ENCODE measurements around the gene HOMER2.
"Not testable (repeated sequence)": the region's sequence is repeated elsewhere in the genome, so short reads cannot be mapped to it uniquely, and the experiment has no call there.

The HOMER2 gene

DNA sequence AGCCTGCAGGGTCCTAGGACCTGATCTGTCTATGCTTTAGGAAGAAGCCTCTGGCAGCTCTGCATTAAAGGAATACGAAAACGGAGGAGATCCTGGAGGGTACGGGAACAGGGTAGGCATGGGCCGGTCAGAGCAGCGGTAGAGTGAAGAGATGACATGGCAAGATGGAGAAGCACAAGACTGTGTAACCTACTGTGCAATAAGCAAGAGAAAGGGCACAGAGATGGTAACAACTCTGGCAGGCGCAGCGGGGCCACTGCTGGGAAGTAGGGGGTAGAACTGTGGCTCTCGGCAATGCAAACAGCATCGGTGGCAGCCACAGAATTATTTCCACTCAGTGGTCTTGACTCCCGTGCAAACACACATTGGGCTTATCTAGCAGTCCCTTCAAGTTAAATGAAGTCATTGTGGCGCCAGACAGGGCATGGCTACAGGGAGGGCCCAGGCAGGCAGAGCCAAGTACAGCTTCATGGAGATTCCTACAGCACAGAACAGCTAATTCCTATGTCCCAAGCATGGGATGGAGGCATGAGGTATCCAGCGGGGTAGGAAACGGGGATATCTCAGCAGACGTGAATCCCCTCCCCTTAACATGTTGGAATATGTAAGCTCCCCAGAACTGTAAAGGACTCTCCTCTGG is 114.3 kb downstream of the HOMER2 start:
- no peak for DNase-seq (ENCODE audit: extremely low read depth in 1 of 2, low read depth in 1 of 2)

DNA sequence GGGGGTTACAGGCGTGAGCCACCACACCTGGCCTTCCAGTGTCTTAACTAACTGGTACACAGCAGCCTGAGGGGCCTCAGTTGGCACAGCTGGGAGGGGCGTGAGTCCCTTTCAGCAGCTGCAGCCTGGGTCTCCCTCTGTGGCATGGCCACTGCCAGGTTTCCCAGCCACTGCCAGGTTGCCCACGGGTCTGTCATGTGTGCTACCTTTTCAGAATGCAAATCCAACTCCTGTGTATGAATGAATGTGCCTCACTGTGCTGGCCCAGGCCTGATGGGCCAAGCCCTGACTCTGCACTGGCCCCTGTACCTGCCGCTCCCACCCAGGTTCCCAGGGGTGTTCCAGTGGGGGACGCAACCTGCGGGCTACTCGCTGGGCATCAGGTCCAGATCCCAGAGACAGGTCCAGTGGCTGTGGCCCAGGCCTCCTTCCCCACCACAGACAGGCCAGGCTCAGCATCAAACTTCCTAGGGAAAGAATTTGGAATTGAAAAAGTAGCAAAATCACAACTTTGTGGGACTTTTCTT is 117.1 kb downstream of the HOMER2 start:
- no peak for DNase-seq (ENCODE audit: extremely low read depth in 1 of 2, low read depth in 1 of 2)

- no peak for DNase-seq (ENCODE audit: extremely low read depth in 1 of 2, low read depth in 1 of 2)
Measured at GRCh38 chr15:82833362-82833682, 119.2 kb downstream of the HOMER2 start.

DNA sequence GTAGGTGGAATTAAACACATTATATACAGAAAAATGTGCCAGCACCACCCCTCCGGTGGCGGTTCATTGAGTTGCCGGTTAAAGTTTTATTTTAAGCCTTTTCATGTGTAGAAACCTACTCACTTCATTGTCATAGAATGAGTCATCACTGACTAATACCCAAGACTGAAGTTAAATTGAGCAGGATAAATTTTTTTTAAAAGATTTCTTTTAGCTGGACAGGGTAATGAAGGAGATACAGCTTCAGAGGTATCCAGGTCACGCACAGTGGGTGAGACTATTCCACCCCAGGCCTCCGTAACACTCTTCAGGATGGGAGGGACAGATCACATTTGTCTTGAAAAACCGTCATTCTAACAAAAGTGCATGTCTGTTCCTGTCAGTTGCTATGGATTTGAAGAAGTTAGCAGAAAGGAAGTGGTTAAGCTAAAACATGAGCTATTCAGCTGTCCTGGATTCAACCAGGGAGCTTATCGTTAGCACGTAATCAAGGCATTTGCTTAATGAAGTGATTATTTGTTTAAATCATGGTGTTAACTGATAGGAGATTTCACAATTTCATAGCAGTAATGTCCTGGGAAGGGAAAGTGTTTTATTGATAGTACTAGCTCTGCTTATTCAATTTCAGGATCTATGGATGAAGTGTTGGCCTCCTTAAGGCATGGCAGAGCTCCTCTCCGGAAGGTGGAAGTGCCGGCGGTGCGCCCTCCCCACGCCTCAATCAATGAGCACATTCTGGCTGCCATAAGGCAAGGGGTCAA is 119.7 kb downstream of the HOMER2 start:
- no peak for DNase-seq (ENCODE audit: extremely low read depth in 1 of 2, low read depth in 1 of 2)

GRCh38 chr15:82831894-82832600 is 120.5 kb downstream of the HOMER2 start:
- no peak for DNase-seq (ENCODE audit: extremely low read depth in 1 of 2, low read depth in 1 of 2)

DNA sequence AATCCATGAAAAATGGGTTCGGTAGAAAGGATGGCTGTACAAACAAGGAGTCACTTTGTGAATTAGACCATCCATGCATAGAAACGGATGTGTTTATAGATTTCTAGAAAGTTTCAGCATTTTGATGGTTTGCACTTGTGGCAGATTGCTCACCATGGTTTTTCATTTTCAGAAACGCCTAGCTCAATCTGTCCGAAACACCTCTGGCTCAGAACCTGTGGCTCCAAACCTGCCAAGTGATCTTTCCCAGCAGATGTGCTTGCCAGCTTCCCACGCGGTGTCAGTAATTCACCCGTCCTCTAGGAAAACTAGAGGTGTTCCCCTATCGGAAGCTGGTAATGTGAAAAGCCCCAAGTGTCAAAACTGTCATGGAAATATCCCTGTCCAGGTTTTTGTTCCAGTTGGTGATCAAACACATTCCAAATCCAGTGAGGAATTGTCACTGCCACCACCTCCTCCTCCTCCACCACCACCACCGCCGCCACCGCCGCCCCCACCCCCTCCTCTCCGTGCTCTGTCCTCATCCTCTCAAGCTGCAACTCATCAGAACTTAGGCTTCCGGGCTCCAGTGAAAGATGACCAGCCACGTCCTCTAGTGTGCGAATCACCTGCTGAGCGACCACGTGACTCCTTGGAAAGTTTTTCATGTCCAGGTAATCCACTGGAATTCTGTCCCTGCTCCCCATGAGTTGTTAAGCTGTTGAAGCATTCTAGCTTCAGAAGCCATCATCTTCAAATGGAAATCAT is 121.9 kb downstream of the HOMER2 start:
- no peak for DNase-seq (ENCODE audit: extremely low read depth in 1 of 2, low read depth in 1 of 2)

DNA sequence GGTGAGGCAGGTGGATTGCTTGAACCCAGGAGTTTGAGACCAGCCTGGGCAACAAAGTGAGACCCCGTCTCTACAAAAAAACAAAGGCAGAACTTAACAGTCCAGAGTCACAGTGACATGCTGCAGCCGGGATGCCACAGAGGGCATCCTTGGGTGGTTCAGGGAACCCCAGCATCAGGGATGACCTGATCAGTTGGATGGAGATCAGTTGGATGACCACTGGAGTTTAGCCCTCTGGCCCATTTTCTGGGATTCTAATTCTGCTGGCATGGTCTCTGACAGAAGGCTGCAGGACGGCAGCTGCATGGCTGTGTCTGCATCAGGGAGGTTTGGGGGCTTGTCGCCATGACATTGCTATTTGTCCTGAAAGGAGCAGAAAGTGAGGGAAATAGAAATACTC is 123.3 kb downstream of the HOMER2 start:
- no peak for DNase-seq (ENCODE audit: extremely low read depth in 1 of 2, low read depth in 1 of 2)

- no peak for DNase-seq (ENCODE audit: extremely low read depth in 1 of 2, low read depth in 1 of 2)
Measured at GRCh38 chr15:82828075-82828474, 124.4 kb downstream of the HOMER2 start.

DNA sequence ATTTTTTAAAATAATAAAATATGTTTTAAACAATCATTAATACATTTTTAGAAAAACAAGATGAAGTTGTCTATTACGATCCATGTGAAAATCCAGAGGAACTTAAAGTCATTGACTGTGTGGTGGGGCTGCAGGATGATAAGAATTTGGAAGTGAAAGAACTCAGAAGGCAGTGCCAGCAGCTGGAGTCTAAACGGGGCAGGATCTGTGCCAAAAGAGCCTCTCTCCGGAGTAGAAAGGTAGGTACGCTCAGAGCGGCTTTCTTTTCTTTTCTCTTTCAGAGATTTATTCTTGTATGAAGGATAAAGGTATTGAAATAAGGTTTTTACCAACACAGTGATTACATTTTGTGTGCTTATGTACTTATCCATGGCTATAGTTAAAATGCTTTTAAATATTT is 129.5 kb downstream of the HOMER2 start:
- DNase-seq (ENCODE audit: extremely low read depth in 1 of 2, low read depth in 1 of 2) = no peak

- DNase-seq (ENCODE audit: extremely low read depth in 1 of 2, low read depth in 1 of 2) = not testable (repeated sequence)
Measured at GRCh38 chr15:82821851-82822250, 130.7 kb downstream of the HOMER2 start.

- DNase-seq (ENCODE audit: extremely low read depth in 1 of 2, low read depth in 1 of 2) = not testable (repeated sequence)
Measured at GRCh38 chr15:82821396-82821795, 131.1 kb downstream of the HOMER2 start.

GRCh38 chr15:82820128-82820527 is 132.4 kb downstream of the HOMER2 start:
- DNase-seq (ENCODE audit: extremely low read depth in 1 of 2, low read depth in 1 of 2) = no peak

GRCh38 chr15:82812994-82813393 is 139.5 kb downstream of the HOMER2 start:
- no peak for DNase-seq (ENCODE audit: extremely low read depth in 1 of 2, low read depth in 1 of 2)

DNA sequence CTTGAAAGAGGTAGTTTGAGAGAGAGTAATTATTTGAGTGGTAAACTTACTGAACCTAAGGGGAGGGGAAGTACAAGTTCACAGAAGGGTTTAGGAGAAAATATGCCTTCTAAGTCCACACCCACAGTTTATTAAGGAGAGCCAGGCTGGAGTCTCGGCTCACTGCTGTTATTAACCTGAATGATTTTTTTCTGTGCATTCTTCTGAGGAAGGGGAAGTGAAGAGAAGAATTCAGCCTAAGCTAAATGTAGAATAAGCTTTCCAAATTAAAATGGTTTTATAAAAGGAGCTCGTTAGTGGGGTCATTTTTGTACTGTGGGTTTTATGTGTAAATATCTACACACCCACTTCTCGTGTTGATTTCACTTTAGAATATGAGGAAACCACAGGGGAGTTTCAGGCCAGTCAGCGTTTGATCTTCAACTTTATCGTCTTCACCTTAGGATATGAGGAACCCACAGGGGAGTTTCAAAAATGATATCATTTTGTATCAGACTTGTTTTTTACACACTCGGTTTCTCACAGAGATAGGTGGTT is 141.6 kb downstream of the HOMER2 start:
- DNase-seq (ENCODE audit: extremely low read depth in 1 of 2, low read depth in 1 of 2) = peak in 1 of 2 donors; percentile 36

- DNase-seq (ENCODE audit: extremely low read depth in 1 of 2, low read depth in 1 of 2) = no peak
Measured at GRCh38 chr15:82810061-82810889, 142.2 kb downstream of the HOMER2 start.

DNA sequence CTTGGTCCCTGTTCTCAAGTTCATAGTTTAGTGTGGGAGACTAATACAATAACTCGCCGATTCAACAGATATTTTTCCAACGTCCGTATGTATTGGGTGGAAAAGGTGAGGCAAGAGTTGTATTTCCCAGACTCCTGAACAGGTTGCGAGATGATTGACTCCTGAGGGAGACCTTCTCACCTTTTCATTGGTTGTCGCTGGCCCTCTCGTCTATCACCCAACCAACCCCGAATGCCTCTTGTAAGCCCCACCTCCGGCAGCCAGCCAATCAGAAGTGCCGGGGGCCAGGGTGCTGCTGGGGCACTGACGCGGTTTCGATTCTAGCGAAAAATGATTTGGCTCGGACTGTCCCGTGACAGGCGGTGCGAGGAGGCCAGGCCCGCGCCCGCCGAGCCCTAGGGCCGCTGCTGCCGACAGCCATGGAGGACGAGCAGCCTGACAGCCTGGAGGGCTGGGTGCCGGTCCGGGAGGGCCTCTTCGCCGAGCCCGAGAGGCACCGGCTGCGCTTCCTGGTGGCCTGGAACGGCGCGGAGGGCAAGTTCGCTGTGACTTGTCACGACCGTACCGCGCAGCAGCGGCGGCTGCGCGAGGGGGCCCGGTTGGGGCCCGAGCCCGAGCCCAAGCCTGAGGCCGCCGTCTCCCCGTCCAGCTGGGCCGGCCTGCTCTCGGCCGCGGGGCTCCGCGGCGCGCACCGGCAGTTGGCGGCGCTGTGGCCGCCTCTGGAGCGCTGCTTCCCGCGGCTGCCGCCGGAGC is 143.0 kb downstream of the HOMER2 start, which contains the start of gene WHAMM:
Gene WHAMM (plus strand): TSS at position 321 of the 753 bp plus-strand sequence. CDS start 99 bp downstream, at position 420.
- peak; percentile 89 to 95 for DNase-seq (ENCODE audit: extremely low read depth in 1 of 2, low read depth in 1 of 2)

GRCh38 chr15:82808634-82809041 is 143.9 kb downstream of the HOMER2 start:
- no peak for DNase-seq (ENCODE audit: extremely low read depth in 1 of 2, low read depth in 1 of 2)

GRCh38 chr15:82807920-82808633 is 144.4 kb downstream of the HOMER2 start:
- no peak for DNase-seq (ENCODE audit: extremely low read depth in 1 of 2, low read depth in 1 of 2)
